ENCODE results near the gene AP1G2.
"Not testable (repeated sequence)": the region's sequence is repeated elsewhere in the genome, so short reads cannot be mapped to it uniquely, and the experiment has no call there.

Gene AP1G2

GRCh38 chr14:23567186-23568020 lies at the start of gene AP1G2:
TSS of gene AP1G2 (minus strand) at chr14:23567791. CDS start at chr14:23567314, 477 bp downstream.
- DNase-seq: peak; percentile 87

GRCh38 chr14:23615856-23616255 lies 48.3 kb upstream of the AP1G2 start:
- DNase-seq: peak; percentile 69

- no peak for DNase-seq
Observed at GRCh38 chr14:23614395-23614828, 46.8 kb upstream of the AP1G2 start.

GRCh38 chr14:23613242-23614070 lies 45.9 kb upstream of the AP1G2 start:
- no peak for DNase-seq

- no peak for DNase-seq
Observed at GRCh38 chr14:23612802-23613201, 45.2 kb upstream of the AP1G2 start.

GRCh38 chr14:23612354-23612732 lies 44.8 kb upstream of the AP1G2 start:
- DNase-seq: no peak

- no peak for DNase-seq
Observed at GRCh38 chr14:23610815-23611289, 43.3 kb upstream of the AP1G2 start.

- no peak for DNase-seq
Observed at GRCh38 chr14:23610090-23610814, 42.7 kb upstream of the AP1G2 start.

- not testable (repeated sequence) for DNase-seq
Observed at GRCh38 chr14:23609411-23610089, 42.0 kb upstream of the AP1G2 start.

GRCh38 chr14:23609001-23609400 lies 41.4 kb upstream of the AP1G2 start:
- DNase-seq: no peak

- DNase-seq: no peak
Observed at GRCh38 chr14:23608454-23608853, 40.9 kb upstream of the AP1G2 start.

- DNase-seq: peak; percentile 20
Observed at GRCh38 chr14:23605931-23606585, 38.5 kb upstream of the AP1G2 start.

- DNase-seq: no peak
Observed at GRCh38 chr14:23604675-23605170, 37.1 kb upstream of the AP1G2 start.

GRCh38 chr14:23604148-23604547 lies 36.6 kb upstream of the AP1G2 start:
- no peak for DNase-seq

- DNase-seq: no peak
Observed at GRCh38 chr14:23603103-23603502, 35.5 kb upstream of the AP1G2 start.

- no peak for DNase-seq
Observed at GRCh38 chr14:23602181-23603095, 34.8 kb upstream of the AP1G2 start.

GRCh38 chr14:23601845-23602180 lies 34.2 kb upstream of the AP1G2 start:
- no peak for DNase-seq

- no peak for DNase-seq
Observed at GRCh38 chr14:23601424-23601823, 33.8 kb upstream of the AP1G2 start.

GRCh38 chr14:23600806-23601205 lies 33.2 kb upstream of the AP1G2 start:
- DNase-seq: no peak

GRCh38 chr14:23600322-23600707 lies 32.7 kb upstream of the AP1G2 start:
- no peak for DNase-seq

GRCh38 chr14:23594191-23594590 lies 26.6 kb upstream of the AP1G2 start:
- not testable (repeated sequence) for DNase-seq
